Brain pericyte (primary cell): ENCODE measurements around the gene ARAF.
A peak's percentile ranks its signal among the peaks of the same experiment; 100 is the strongest.
"Not testable (repeated sequence)": the region's sequence is repeated elsewhere in the genome, so short reads cannot be mapped to it uniquely, and the experiment has no call there.

Source experiments
- DNase-seq: peaks from one replicate; pipeline ENCODE4 v3.0.0-alpha.2; 2012; ENCODE audit warnings: low read depth, low spot score

The ARAF gene

DNA sequence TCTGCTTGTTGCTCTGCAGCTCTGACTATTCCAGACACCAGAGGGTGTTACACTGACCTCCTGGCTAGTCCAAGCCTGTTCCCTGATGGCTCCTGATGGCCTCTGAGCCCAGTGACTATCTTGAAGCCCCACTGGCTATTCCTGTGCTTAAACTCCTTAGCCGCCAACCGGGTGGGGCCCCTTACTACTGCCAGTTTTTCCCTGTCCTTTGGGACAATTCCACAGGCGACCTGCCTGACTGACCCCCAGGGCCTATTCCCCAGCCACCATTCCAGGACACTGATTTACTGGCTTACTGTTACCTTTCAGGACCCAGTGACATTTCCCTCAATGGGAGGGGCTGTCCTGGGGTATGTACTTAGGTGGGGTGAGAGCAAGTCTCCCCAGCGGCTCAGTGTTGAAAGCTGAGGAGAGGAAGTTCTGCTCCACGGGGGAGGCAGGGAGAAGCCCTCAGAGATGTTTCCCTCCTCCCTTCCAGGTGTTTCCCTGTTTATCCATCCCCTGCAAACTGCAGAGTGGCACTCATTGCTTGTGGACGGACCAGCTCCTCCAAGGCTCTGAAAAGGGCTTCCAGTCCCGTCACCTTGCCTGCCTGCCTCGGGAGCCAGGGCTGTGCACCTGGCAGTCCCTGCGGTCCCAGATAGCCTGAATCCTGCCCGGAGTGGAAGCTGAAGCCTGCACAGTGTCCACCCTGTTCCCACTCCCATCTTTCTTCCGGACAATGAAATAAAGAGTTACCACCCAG lies 25.2 kb downstream of the ARAF start:
- no peak for DNase-seq

DNA sequence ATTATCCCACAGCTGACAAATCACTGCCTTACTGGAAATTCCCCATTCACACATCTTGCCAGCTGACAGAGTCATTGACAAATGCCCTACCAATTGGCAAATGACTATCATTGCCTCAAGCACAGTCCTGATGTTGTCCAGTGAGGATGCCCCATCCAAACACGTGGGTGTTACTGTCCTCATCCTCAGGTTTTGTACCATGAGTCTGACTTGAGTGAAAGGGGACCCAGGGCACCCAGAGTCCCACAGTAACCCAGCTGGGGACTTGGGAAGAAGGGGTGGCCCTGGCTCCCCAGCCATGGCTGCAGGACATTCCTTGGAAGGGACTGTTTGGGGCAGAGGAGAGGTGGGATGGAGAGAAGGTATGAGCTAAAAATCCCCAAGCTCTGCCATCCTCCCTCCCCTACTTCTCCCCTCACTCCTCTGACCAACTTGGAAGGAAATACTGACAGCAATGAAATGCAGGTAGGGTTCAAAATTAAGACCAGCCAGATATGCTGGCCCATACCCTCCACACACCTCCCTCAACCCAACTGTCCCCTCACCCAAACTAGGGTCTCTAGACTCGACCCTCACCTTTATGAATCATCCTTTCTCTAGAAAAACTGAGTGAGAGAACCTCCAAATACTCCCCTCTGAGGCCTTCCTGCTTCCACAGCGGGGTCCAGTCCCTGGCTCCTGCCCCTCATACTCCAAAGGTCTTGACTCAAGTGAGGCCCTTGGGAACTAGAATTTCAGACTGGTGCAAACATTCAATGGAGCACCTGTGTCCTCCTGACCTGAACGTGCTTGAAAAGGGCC lies 26.3 kb downstream of the ARAF start:
- no peak for DNase-seq

DNA sequence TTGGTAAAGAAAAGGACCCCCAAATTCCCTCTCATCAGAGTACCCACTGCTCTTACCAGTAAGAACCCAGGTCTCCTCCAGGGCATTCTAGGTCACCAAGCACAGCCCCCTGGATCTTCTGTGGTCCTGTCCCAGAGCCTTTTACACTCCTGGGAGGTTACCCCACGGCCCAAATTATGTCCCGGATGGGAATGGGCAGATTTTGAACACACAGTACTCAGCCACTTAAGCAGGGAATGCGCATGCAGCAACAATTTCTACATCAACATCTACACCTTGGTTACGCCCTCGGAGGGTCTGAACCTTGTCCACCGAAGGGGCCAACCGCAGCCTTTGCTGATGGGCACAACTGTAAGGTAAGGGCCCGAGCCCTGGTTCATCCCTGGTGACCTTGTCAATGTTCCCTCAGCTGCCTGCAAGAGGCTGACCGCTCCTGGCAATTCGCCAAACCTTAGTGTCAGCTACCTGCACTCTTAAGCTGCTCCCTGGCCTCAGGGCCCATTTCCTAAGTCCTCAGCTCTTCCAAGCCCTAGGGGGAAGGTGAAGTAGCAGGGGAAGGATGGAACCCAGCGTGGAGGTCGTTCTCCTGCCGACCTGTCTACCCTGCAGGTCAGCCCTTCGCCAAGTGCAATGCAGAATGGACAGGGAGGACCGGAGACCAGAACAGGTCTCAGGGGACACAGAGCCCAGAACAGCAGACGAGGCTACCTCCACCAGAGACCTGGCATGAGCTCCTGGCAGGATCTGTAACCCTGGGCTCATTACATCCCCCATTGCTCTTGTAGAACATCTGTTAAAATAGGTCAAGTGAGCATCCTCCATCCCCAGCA lies 27.1 kb downstream of the ARAF start:
- no peak for DNase-seq

DNA sequence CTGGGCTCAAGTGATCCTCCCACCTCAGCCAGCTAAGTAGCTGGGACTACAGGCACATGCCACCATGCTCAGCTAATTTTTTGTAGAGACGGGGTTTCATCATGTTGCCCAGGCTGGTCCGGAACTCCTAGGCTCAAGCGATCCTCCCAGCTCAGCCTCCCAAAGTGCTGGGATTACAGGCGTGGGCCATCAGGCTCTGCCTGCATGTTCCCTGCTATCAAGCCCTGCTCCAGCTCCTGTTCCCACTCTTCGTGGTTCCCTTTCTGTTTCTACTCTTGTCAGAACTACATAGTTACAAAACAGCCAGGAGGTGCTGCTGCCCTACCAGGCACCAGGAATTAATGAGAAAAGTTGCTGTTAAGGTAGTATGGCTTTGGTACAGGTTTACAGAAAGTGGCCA lies 30.0 kb downstream of the ARAF start:
- DNase-seq = no peak

DNA sequence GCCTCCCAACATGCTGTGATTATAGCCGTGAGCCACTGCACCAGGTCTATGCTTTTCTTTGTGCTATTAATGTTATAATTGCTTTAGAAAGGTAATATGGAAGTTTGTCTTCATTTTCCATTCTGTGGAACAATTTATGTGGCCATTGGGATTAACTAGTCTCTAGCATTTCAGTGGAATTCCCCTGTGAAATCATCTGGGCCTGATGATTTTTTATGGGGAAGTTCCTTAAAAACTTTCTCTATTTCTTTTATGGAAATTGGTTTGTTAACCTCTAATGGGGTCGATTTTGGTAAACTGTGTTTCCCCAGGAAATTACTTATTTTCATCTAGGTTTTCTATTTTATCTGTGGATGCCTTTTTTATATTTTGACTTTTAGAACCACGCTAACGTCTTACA lies 32.5 kb downstream of the ARAF start:
- no peak for DNase-seq

DNA sequence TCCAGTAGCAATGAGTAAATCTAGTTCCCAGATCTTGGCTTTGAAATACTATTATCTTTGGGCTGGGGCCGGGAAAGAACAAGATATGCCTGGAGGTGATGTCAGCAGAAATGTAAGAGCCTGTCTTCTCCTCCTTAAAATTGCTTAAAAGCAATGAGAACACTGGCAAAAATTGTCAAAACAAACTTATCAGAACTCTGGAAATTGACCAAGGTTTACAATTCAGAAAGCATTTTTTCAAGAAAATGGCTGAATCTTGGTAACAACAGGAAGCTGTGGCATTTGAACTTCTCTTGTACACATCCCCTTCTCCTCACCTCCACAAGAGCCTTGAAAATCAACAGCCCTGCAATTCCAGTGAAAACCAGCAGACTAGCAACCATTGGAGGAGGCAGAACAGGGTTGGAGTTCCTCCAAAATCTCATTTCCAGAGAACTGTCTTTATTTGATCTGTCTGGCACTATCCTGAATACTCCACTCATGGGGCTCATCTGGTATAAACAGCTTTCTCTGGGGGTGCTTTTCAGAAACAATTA lies 34.8 kb downstream of the ARAF start:
- DNase-seq = no peak

DNA sequence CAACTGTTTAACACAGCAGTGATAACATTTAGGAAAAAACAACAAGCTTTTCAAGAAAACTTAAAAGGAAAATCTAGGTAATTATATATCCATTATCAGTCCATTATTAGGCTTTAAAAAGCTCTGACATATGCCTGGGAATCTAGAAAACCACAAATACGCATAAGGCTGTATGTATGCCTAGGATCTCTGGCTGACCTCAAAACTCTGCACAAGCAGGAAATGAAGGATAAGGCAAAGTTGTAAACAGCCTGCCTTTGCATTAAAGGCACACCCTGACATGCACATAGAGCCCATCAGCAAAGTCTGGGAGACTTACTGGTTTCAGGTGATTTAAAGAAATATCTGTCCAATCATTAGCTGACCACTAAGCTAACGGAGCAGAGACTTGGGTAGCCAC lies 35.3 kb downstream of the ARAF start:
- no peak for DNase-seq

DNA sequence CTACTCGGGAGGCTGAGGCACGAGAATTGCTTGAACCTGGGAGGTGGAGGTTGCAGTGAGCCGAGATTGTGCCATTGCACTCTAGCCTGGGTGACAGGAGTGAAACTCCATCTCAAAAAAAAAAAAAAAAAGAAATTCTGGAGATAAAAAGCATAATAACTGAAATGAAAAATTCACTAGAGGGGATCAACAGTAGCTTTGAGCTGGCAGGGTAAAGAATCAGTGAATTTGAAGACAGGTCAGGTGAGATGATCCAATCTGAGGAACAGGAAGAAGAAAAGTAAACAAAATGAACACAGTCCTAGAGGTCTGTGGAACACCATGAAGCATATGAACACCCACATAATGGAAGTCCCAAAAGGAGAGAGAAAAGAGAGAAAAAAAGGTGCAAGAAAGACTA lies 36.2 kb downstream of the ARAF start:
- no peak for DNase-seq

DNA sequence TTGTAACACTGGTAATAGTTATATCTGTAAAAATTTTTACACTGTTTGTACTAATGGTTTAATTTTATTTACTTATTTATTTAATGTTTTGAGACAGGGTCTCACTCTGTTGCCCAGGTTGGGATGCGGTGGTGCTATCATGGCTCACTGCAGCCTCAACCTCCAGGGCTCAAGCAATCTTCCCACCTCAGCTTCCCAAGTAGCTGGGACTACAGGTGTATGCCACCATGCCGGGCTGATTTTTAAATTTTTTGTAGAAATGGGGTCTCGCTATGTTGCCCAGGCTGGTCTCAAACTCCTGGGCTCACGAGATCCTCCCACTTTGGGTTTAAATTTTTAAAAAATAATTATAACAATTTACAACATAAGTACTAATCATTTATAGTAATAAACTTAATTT lies 42.1 kb downstream of the ARAF start:
- not testable (repeated sequence) for DNase-seq

DNA sequence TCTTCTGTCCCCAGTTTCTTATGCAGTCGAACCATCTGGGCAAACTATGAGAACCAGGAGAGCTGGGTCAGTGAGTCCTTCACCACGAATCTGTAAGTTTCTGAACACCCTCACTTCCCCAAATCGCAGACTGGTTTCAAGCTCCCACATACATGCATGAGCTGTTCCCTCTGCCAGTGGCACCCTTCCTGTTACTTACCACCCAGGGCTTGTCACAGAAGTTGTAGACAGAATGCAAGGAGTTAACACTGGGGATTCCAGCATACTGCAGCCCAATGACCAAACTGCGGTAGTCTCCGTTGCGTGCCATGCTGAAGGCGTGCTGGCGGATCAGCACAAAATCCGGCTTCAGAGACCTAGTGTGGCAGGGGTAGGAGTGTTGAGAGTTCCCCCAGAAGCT lies 44.0 kb downstream of the ARAF start:
- no peak for DNase-seq

DNA sequence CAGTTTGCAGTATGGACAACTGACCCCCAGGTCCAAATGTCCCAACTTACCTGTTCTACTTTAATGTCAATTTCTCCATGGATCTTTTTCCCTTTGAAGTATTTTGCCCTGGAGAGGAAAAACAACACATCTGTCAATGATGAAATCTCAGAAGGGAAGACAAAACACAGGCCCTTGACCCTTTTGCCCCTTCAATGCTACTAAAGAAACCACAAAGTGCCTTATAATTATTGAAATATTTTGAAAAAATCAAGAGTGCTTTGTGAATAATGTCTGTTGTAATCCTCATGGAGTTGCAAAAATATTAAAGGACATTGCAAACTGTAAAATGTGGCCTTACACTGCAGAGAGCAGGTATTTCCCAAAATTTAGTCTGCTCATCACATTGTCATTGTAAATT lies 46.1 kb downstream of the ARAF start:
- no peak for DNase-seq

DNA sequence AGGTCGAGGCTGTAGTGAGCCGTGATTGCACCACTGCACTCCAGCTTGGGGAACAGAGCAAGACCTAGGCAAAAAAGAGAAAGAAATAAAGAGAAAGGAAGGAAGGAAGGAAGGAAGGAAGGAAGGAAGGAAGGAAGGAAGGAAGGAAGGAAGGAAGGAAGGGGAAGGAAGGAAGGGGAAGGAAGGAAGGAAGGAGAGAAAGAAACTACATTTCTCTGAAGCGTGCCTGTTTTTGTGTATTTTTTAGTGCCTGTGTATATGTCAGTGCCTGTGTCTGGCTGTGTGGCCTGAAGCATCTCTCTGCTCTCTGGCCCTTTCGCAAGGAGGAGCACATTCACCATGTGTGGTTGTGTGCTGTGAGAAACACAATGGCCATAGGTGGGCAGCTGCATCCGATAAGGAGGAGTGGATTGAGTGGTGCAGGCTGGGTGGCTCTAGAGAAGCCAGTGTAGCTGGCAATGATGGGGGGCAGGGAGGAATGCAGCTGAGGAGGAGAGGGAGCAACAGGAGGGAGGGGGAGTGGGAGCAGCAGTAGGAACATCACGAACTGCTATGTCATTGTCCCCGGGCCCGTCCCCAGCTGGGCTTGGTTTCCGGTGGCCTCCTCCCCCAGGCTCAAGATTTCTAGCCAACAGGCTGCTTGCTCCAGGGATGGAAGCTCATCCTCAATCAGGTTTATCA lies 47.3 kb downstream of the ARAF start:
- no peak for DNase-seq

DNA sequence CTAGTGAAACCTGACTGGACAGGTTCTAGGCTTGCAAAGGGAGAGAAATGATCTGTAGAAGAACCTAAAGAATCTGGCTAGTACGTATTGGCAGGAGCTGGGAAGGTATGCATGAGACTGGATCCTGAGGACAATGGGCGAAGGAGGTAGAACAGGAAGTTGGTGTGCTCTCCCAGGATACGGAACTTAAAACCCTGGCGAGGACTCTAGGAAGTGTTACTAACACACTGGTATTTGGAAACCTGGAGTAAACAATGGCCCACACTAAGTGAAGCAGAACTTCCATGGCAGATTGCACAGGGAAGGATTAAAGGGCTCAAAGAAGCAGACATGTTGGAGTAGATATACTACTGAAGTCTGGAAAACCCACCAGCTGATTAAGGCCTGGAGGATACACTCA lies 49.5 kb downstream of the ARAF start:
- DNase-seq = no peak

DNA sequence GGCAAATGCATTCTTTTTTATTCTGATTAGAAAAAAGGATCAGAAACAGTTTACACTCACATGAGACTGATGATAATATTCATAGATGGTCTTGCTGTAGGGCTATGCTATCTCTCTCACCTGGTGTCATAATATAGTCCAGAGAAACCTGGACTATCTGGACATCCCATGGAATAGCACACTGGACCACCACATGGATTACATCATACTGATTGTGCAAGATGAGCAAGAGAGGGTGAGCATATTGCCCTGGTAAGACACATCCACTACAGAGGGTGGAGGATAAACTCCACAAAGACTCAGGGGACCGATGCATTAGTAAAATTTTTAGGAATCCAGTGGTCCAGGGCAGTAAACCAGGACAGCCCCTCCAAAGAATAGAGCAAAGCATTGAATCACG lies 50.5 kb downstream of the ARAF start:
- no peak for DNase-seq

DNA sequence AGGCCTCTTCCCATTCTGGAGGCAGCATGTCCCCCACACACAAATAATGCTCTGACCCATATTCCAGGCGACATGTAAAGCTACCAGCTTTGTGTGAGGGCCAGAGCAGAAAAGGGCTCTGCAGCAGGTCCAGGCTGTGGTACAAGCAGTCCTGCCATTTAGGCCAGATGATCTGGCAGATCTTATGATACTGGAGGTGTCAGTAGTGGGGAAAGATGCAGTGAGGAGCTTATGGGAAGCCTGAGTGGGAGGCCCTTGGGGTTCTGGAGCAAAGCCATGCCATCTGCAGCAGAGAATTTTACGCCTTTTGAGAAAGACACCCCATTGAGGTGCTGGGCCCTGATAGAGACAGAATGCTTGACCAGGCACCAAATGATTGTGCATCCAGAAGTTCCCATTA lies 50.9 kb downstream of the ARAF start:
- no peak for DNase-seq

DNA sequence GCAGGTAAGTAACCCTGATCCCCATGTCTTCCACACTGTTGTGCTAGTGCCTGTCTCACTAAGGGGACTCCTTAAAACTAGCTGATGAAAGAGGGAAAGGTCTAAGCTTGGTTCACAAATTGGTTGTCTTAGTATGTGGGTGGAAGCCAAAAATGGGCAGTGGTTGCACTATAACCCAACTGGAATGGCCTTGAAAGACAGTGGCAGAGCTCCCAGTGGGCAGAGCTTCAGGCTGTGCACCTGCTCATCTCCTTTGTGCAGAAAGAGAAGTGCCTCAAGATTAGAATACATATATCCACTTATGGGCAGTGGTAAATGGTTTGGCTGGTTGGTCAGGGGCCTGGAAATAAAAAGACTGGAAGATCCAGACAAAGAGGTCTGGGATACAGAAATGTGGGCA lies 51.4 kb downstream of the ARAF start:
- no peak for DNase-seq

DNA sequence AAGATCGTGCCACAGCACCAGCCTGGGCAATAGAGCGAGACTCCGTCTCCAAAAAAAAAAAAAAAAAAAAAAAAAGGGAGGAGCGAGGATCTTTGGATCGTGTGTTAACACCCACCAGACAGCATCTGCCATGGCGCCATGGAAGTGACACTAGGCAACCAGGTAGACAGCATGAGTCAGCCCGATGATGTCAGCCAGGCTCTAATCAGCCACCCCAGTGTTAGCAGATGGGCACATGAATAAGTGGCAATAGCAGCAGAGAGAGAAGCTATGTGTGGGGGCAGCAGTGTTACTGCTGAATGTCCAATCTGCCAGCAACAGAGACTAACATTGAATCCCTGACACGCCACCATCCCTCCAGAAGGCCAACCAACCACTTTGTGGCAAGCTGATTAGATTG lies 52.1 kb downstream of the ARAF start:
- DNase-seq = no peak

DNA sequence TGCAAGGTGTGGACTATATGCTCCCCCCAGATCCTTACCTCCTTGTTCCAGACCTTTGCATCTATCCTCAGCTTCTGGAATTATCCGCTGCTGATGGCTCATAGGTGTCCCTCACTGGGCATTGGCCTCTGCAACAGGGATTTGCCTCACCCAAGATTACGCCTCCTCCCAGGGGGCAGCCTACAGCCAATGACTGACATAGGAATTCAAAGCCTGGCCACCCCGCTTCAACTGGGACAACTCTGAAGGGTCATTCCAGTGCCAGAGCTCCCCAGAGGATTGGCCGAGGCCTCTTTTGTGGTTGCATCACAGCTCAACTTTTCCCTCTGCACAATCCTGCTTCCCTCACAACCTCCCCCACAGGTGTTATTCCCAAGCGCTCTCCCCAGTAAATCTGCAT lies 53.6 kb downstream of the ARAF start:
- DNase-seq = no peak

DNA sequence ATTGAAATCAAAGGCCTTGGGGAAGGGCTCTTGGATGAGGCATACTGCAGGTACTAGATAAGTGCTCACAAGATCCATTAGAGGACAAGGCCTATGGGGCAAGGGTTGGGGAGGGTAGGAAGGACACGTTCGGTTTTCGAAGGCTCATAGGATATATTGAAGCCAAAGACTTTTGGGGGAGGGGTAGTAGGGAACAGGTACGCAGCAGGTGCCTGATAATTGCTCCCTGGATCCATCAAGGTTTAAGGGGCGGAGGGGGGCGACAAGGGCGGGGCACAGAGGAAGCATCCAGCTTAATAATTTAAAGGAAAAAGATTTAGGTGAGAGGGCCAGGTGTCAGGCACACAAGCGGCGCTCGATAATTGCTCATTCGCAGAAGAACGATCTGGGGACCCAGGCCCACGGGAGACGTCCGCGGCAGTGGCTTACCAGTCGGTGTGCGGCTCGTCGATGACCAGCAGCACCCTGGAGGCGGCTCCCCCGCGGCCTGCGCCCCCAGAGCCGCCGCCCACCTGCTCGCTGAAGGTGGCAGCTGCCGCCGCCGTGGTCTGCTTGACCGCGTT lies 58.0 kb downstream of the ARAF start:
- no peak for DNase-seq

DNA sequence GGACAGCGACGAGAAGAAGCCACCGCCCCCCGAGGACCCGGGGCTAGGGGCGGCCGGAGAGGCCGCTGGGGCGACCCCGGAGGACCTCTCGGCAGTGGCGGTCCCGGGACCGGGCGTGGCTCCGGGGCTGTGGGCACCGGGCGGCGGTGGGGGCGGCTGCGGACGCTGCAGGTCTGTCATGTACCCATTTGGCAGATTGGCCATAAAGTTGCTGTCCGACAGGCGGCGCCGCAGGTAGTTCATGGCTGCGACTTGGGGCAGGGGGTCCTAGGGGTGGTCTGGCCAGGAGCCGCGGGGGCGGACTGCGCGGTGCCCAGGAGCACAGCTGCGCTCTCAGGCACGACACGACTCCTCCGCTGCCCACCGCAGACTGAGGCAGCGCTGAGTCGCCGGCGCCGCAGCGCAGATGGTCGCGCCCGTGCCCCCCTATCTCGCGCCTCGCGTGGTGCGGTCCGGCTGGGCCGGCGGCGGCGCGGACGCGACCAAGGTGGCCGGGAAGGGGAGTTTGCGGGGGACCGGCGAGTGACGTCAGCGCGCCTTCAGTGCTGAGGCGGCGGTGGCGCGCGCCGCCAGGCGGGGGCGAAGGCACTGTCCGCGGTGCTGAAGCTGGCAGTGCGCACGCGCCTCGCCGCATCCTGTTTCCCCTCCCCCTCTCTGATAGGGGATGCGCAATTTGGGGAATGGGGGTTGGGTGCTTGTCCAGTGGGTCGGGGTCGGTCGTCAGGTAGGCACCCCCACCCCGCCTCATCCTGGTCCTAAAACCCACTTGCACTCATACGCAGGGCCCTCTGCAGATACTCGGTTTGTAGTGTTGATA lies 58.7 kb downstream of the ARAF start, which contains the start of gene SYN1:
SYN1 (minus strand) TSS at position 372 of the 817 bp plus-strand sequence; CDS start at position 243, 129 bp downstream.
- peak; percentile 16 for DNase-seq
